NCI-H1092 (cell line): ENCODE measurements around the gene CTSV.
A peak's percentile ranks its signal among the peaks of the same experiment; 100 is the strongest.
"Not testable (repeated sequence)": the region's sequence is repeated elsewhere in the genome, so short reads cannot be mapped to it uniquely, and the experiment has no call there.

Experiments used
- DNase-seq: peaks from one replicate; lab custom pipeline; 2025; lab: John Stamatoyannopoulos, UW

The CTSV gene

GRCh38 chr9:97041898-97042297, 3.0 kb upstream of the CTSV start:
- DNase-seq: no peak

GRCh38 chr9:97039514-97039860, 545 bp upstream of the CTSV start:
- no peak for DNase-seq

GRCh38 chr9:97023505-97023904, 15.4 kb downstream of the CTSV start:
- DNase-seq: not testable (repeated sequence)

- peak; percentile 80 for DNase-seq
Observed at GRCh38 chr9:97013151-97014132, 25.5 kb downstream of the CTSV start.

- not testable (repeated sequence) for DNase-seq
Observed at GRCh38 chr9:97012617-97013016, 26.3 kb downstream of the CTSV start.

- not testable (repeated sequence) for DNase-seq
Observed at GRCh38 chr9:97002195-97002594, 36.7 kb downstream of the CTSV start.

- DNase-seq: not testable (repeated sequence)
Observed at GRCh38 chr9:97001338-97001737, 37.6 kb downstream of the CTSV start.

GRCh38 chr9:97000139-97000787, 38.7 kb downstream of the CTSV start:
- DNase-seq: not testable (repeated sequence)

- not testable (repeated sequence) for DNase-seq
Observed at GRCh38 chr9:96999733-97000132, 39.2 kb downstream of the CTSV start.

GRCh38 chr9:96997009-96997701, 41.8 kb downstream of the CTSV start:
- not testable (repeated sequence) for DNase-seq

- DNase-seq: not testable (repeated sequence)
Observed at GRCh38 chr9:96994531-96995016, 44.4 kb downstream of the CTSV start.

- DNase-seq: not testable (repeated sequence)
Observed at GRCh38 chr9:96992303-96992702, 46.6 kb downstream of the CTSV start.

- not testable (repeated sequence) for DNase-seq
Observed at GRCh38 chr9:96989747-96990318, 49.1 kb downstream of the CTSV start.

GRCh38 chr9:96984887-96985286, 54.1 kb downstream of the CTSV start:
- not testable (repeated sequence) for DNase-seq

GRCh38 chr9:96984139-96984538, 54.8 kb downstream of the CTSV start:
- not testable (repeated sequence) for DNase-seq

- not testable (repeated sequence) for DNase-seq
Observed at GRCh38 chr9:96983496-96984122, 55.3 kb downstream of the CTSV start.
